B cell (primary cell): ENCODE measurements around the gene TTC28.

Source experiments
- EZH2 ChIP-seq: IDR thresholded peaks from 2 replicates; pipeline ENCODE4 v1.6.1; 2012; ENCODE audit warnings: borderline replicate concordance, low read depth, mild to moderate bottlenecking, moderate library complexity, low read length; ENCODE audit not compliant: insufficient read depth, poor library complexity, severe bottlenecking
- TF ChIP-seq, protein P1 (sequence below): fragments of 200-600 bp; IDR thresholded peaks from one replicate; pipeline ENCODE4 v1.8.0; 2022; ENCODE audit warnings: antibody characterized with exemption, mild to moderate bottlenecking

DNA sequence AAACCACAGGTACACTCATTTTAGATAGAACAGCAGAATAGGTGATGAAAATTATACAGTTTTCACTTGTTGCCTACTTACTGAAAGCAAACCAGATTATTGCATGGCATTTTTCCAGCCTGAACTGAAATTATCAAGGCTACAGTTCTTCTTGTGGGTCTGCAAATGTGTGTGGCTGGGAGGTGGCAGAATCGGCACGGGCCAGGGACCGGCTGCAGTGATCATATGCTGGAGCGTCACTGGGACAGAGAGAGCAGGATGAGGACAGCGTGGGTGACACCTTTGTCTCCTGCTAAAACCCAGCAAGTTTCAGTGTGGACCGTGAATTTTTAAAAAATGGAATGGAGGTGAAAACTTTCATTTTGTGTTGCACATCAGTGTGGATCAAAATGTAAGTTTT is 701.3 kb downstream of the TTC28 start:
- TF ChIP-seq, protein P1, sequence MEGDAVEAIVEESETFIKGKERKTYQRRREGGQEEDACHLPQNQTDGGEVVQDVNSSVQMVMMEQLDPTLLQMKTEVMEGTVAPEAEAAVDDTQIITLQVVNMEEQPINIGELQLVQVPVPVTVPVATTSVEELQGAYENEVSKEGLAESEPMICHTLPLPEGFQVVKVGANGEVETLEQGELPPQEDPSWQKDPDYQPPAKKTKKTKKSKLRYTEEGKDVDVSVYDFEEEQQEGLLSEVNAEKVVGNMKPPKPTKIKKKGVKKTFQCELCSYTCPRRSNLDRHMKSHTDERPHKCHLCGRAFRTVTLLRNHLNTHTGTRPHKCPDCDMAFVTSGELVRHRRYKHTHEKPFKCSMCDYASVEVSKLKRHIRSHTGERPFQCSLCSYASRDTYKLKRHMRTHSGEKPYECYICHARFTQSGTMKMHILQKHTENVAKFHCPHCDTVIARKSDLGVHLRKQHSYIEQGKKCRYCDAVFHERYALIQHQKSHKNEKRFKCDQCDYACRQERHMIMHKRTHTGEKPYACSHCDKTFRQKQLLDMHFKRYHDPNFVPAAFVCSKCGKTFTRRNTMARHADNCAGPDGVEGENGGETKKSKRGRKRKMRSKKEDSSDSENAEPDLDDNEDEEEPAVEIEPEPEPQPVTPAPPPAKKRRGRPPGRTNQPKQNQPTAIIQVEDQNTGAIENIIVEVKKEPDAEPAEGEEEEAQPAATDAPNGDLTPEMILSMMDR: no peak
- no peak for TF ChIP-seq EZH2
